K562 (cell line): ENCODE results near the gene PRR7. TPM values are rescaled to one million over a fixed set of nuclear protein-coding genes. Genes with fewer than 3 reads are reported as not detected.

ENCODE experiments used
- BRD9 ChIP-seq: fragments of 450-650 bp; IDR thresholded peaks from 2 replicates; pipeline ENCODE4 v1.6.1; 2018; ENCODE audit warnings: low read depth; ENCODE audit not compliant: partially characterized antibody
- CHD4 ChIP-seq: fragments of 200-600 bp; sonication (generic); IDR thresholded peaks from 3 replicates; pipeline ENCODE4 v1.6.1; 2012; ENCODE audit warnings: low read depth, mild to moderate bottlenecking, mixed read lengths, low read length, inconsistent platforms; ENCODE audit not compliant: insufficient read depth, insufficient replicate concordance, poor library complexity, severe bottlenecking
- ETV6 ChIP-seq, 3 experiments: fragments of 150-350 bp in 1 of 3; sonication (generic) in 1 of 3; formaldehyde crosslinking in 1 of 3; IDR thresholded peaks; 2 replicates each; pipeline versions ENCODE4 v1.6.1 to v1.8.0; 2014 to 2022; ENCODE audit warnings: borderline replicate concordance in 2 of 3, low read depth in 2 of 3, antibody characterized with exemption in 1 of 3, low read length in 1 of 3, mild to moderate bottlenecking in 1 of 3, missing genetic modification reagents in 1 of 3
- KDM4B ChIP-seq, 2 experiments: fragments of 450-650 bp in 1 of 2; sonication (generic) in 1 of 2; IDR thresholded peaks; 2 replicates each; pipeline ENCODE4 v1.6.1; 2016 to 2017; ENCODE audit warnings: borderline replicate concordance in 2 of 2, antibody characterized with exemption in 1 of 2, low read depth in 1 of 2, mild to moderate bottlenecking in 1 of 2
- MTA2 ChIP-seq: fragments of 450-650 bp; IDR thresholded peaks from 2 replicates; pipeline ENCODE4 v1.6.1; 2016; ENCODE audit warnings: low read depth
- POLR2G ChIP-seq: fragments of 200-400 bp; formaldehyde crosslinking; IDR thresholded peaks from 2 replicates; pipeline ENCODE4 v1.6.1; 2017; ENCODE audit warnings: low read depth, mild to moderate bottlenecking, antibody characterized with exemption, low read length, moderate library complexity
- POLR3A ChIP-seq: IDR thresholded peaks from 2 replicates; pipeline ENCODE4 v1.6.1; 2011; ENCODE audit warnings: borderline replicate concordance, mild to moderate bottlenecking, moderate library complexity; ENCODE audit not compliant: insufficient read length, insufficient read depth; ENCODE audit errors: extremely low read depth
- RB1 ChIP-seq: fragments of 450-650 bp; IDR thresholded peaks from 2 replicates; pipeline ENCODE4 v1.6.1; 2017; ENCODE audit warnings: low read depth, mild to moderate bottlenecking
- SMARCC2 ChIP-seq: fragments of 450-650 bp; IDR thresholded peaks from 2 replicates; pipeline ENCODE4 v1.6.1; 2017; ENCODE audit warnings: antibody characterized with exemption, moderate library complexity, mild to moderate bottlenecking, low read depth
- ZKSCAN1 ChIP-seq: fragments of 150-350 bp; IDR thresholded peaks from 2 replicates; pipeline ENCODE4 v1.6.1; 2016; ENCODE audit warnings: low read depth, low read length
- ZNF253 ChIP-seq: fragments of 250-450 bp; sonication (Bioruptor Pico); conservative IDR thresholded peaks from 2 replicates; pipeline ENCODE4 v1.6.1; 2021; ENCODE audit warnings: mild to moderate bottlenecking
- ZNF507 ChIP-seq: conservative IDR thresholded peaks from 2 replicates; pipeline ENCODE4 v1.6.1; 2017; ENCODE audit warnings: missing genetic modification characterization, missing compliant biosample characterization
- polyA plus RNA-seq, 8 experiments: library from polyadenylated mRNA; depleted of rRNA in 4 of 8; stranded (reverse) in 5 of 8; unstranded in 3 of 8; fragments of >200 nt; fragmentation: Nextera tagmentation in 2 of 8; fragmentation: Illumina TruSeq in 1 of 8; extraction: Ambion mirVana in 2 of 8; extraction: Trizol in 1 of 8; gene quantifications; 2 replicates each; pipeline versions ENCODE4 v1.2.1 to v1.2.3, GENCODE V29; 2011 to 2014; ENCODE audit warnings: inconsistent platforms in 1 of 8, missing spikeins in 1 of 8
- total RNA-seq, 7 experiments: library from RNA; depleted of rRNA in 6 of 7; stranded (reverse); fragments of >200 nt in 6 of 7; fragmentation: Illumina TruSeq in 2 of 7; extraction: Trizol in 2 of 7; gene quantifications; 2 replicates each; pipeline versions ENCODE4 v1.2.1 to v1.2.3, GENCODE V29; 2011 to 2021; ENCODE audit warnings: low replicate concordance in 1 of 7
- TF ChIP-seq, protein P1 (sequence below), 3 experiments: fragments of 200-800 bp in 1 of 3; sonication (Bioruptor generic) in 1 of 3; sonication (generic) in 1 of 3; formaldehyde crosslinking in 1 of 3; IDR thresholded peaks; 2 replicates each; pipeline versions ENCODE4 v1.6.1 to v1.8.0; 2016 to 2022; ENCODE audit warnings: mild to moderate bottlenecking in 2 of 3, missing compliant biosample characterization in 2 of 3, missing genetic modification characterization in 2 of 3, missing genetic modification reagents in 1 of 3
- TF ChIP-seq, protein P2 (sequence below): conservative IDR thresholded peaks from 2 replicates; pipeline ENCODE4 v1.6.1; 2011; ENCODE audit warnings: low read depth, mild to moderate bottlenecking, low read length; ENCODE audit not compliant: control insufficient read depth
- TF ChIP-seq, protein P3 (sequence below): fragments of 250-450 bp; sonication (Bioruptor Pico); IDR thresholded peaks from 2 replicates; pipeline ENCODE4 v1.9.0; 2021; ENCODE audit warnings: mild to moderate bottlenecking, inconsistent platforms
- TF ChIP-seq, protein P4 (sequence below): fragments of 450-650 bp; IDR thresholded peaks from 2 replicates; pipeline ENCODE4 v1.6.1; 2016; ENCODE audit warnings: low read depth, mild to moderate bottlenecking, moderate library complexity
- TF ChIP-seq, protein P5 (sequence below): sonication (generic); formaldehyde crosslinking; IDR thresholded peaks from 2 replicates; pipeline ENCODE4 v1.4.0; 2020; ENCODE audit warnings: mild to moderate bottlenecking, missing genetic modification reagents

The PRR7 gene
- total and polyA plus RNA-seq, 9 of the 15 experiments (the other 6 are each of a cell fraction or from before 2014, with no cell fraction given): 0.80 to 11.3 (median 10.4) TPM; not detected in 4

DNA sequence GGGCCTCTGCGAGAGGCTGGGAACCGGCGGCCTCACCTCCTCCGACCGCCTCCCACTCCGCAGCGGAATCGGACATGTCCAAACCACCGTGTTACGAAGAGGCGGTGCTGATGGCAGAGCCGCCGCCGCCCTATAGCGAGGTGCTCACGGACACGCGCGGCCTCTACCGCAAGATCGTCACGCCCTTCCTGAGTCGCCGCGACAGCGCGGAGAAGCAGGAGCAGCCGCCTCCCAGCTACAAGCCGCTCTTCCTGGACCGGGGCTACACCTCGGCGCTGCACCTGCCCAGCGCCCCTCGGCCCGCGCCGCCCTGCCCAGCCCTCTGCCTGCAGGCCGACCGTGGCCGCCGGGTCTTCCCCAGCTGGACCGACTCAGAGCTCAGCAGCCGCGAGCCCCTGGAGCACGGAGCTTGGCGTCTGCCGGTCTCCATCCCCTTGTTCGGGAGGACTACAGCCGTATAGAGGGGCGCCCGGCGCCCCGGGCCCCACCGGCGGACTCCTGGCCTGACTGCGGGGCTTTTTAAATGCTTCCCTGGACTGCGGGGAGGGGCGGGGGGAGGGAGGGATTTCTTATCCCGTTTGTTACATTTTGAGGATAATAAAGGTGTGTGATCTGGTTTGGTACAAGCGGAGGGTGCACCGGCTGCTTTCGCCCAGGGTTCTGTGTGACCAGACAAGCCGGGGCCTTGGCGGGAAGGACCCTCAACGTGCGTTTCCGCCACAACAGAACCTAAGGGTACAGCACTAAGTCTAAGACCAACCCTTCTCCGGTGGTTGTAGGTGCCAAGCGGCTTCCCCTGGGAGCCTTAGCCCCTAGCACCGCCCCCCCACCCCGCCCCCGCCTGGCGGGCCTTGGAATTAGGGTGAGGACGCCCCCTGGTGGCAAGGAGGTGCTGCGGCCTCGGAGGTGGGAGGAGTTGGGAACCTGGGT, 9.3 kb downstream of the PRR7 start (continued):
- TF ChIP-seq, protein P1, sequence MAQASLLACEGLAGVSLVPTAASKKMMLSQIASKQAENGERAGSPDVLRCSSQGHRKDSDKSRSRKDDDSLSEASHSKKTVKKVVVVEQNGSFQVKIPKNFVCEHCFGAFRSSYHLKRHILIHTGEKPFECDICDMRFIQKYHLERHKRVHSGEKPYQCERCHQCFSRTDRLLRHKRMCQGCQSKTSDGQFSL (CRISPR knock-in tag; IDR thresholded peaks at IDR 0.05): peak; percentile 100
- TF ChIP-seq, protein P1 (tag; IDR thresholded peaks at IDR 0.05): peak in 1 of 2 experiments; percentile 100; a peak in 2 of 4 replicates
- TF ChIP-seq ZNF507 (no peak), ZNF253 (CRISPR knock-in tag) (no peak), BRD9 (no peak), RB1 (peak; percentile 21), KDM4B (IDR thresholded peaks at IDR 0.05; ENCODE audit: borderline replicate concordance in 2 of 2, low read depth in 1 of 2) (no peak), POLR2G (peak; percentile 66), MTA2 (no peak), ETV6 (IDR thresholded peaks at IDR 0.05; ENCODE audit: borderline replicate concordance in 1 of 2, low read depth in 2 of 2, low read length in 1 of 2) (no peak), ETV6 (CRISPR knock-in tag; IDR thresholded peaks at IDR 0.05; ENCODE audit: borderline replicate concordance) (no peak), POLR3A (no peak), ZKSCAN1 (0 out of 2 replicates have a peak, but pooled peaks have one; percentile 23), SMARCC2 (no peak), CHD4 (no peak)
- TF ChIP-seq, protein P2, sequence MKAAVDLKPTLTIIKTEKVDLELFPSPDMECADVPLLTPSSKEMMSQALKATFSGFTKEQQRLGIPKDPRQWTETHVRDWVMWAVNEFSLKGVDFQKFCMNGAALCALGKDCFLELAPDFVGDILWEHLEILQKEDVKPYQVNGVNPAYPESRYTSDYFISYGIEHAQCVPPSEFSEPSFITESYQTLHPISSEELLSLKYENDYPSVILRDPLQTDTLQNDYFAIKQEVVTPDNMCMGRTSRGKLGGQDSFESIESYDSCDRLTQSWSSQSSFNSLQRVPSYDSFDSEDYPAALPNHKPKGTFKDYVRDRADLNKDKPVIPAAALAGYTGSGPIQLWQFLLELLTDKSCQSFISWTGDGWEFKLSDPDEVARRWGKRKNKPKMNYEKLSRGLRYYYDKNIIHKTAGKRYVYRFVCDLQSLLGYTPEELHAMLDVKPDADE: no peak; the same call in 1 of the 2 replicates
- TF ChIP-seq, protein P3, sequence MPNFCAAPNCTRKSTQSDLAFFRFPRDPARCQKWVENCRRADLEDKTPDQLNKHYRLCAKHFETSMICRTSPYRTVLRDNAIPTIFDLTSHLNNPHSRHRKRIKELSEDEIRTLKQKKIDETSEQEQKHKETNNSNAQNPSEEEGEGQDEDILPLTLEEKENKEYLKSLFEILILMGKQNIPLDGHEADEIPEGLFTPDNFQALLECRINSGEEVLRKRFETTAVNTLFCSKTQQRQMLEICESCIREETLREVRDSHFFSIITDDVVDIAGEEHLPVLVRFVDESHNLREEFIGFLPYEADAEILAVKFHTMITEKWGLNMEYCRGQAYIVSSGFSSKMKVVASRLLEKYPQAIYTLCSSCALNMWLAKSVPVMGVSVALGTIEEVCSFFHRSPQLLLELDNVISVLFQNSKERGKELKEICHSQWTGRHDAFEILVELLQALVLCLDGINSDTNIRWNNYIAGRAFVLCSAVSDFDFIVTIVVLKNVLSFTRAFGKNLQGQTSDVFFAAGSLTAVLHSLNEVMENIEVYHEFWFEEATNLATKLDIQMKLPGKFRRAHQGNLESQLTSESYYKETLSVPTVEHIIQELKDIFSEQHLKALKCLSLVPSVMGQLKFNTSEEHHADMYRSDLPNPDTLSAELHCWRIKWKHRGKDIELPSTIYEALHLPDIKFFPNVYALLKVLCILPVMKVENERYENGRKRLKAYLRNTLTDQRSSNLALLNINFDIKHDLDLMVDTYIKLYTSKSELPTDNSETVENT (CRISPR knock-in tag): peak; percentile 61; the same call in 1 of the 2 replicates
- TF ChIP-seq, protein P4, sequence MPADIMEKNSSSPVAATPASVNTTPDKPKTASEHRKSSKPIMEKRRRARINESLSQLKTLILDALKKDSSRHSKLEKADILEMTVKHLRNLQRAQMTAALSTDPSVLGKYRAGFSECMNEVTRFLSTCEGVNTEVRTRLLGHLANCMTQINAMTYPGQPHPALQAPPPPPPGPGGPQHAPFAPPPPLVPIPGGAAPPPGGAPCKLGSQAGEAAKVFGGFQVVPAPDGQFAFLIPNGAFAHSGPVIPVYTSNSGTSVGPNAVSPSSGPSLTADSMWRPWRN: no peak
- TF ChIP-seq, protein P5, sequence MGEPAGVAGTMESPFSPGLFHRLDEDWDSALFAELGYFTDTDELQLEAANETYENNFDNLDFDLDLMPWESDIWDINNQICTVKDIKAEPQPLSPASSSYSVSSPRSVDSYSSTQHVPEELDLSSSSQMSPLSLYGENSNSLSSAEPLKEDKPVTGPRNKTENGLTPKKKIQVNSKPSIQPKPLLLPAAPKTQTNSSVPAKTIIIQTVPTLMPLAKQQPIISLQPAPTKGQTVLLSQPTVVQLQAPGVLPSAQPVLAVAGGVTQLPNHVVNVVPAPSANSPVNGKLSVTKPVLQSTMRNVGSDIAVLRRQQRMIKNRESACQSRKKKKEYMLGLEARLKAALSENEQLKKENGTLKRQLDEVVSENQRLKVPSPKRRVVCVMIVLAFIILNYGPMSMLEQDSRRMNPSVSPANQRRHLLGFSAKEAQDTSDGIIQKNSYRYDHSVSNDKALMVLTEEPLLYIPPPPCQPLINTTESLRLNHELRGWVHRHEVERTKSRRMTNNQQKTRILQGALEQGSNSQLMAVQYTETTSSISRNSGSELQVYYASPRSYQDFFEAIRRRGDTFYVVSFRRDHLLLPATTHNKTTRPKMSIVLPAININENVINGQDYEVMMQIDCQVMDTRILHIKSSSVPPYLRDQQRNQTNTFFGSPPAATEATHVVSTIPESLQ: no peak
